Measurements from ENCODE around the gene SHISAL1.

The SHISAL1 gene

DNA sequence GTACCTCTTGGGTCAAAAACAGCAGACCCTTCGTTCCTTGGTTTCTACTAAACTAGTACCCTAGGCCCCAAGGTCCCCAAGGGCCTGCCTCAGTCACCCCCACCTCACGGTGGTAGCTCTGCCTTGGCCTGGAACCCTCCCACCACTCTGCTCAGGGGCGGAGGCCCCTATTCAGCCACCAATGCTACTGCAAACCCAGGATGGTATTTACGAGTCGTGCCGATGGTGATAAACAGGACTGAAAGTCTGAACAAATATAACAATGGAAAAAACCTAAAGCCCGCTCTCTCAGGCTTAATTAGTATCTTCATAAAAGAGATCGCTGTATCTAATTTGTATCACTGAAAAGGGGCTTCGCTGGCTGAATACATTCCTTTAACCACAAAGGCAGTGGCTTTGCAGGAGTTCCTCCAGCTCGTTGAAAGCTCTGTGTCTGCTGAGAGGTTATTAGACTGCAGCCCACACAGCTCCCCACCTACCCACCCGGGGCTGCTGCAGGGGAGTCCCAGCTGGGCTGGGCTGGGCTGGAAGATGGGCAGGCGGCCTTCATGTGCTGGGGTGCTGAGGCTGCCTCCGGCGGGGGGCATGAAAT lies 15.2 kb downstream of the SHISAL1 start:
- no peak for TF ChIP-seq GABPA (IDR thresholded peaks at IDR 0.05; ENCODE audit: low read depth)
- no peak for TF ChIP-seq POLR2AphosphoS5 (IDR thresholded peaks at IDR 0.05; ENCODE audit: low read depth)
- TF ChIP-seq, protein P1, sequence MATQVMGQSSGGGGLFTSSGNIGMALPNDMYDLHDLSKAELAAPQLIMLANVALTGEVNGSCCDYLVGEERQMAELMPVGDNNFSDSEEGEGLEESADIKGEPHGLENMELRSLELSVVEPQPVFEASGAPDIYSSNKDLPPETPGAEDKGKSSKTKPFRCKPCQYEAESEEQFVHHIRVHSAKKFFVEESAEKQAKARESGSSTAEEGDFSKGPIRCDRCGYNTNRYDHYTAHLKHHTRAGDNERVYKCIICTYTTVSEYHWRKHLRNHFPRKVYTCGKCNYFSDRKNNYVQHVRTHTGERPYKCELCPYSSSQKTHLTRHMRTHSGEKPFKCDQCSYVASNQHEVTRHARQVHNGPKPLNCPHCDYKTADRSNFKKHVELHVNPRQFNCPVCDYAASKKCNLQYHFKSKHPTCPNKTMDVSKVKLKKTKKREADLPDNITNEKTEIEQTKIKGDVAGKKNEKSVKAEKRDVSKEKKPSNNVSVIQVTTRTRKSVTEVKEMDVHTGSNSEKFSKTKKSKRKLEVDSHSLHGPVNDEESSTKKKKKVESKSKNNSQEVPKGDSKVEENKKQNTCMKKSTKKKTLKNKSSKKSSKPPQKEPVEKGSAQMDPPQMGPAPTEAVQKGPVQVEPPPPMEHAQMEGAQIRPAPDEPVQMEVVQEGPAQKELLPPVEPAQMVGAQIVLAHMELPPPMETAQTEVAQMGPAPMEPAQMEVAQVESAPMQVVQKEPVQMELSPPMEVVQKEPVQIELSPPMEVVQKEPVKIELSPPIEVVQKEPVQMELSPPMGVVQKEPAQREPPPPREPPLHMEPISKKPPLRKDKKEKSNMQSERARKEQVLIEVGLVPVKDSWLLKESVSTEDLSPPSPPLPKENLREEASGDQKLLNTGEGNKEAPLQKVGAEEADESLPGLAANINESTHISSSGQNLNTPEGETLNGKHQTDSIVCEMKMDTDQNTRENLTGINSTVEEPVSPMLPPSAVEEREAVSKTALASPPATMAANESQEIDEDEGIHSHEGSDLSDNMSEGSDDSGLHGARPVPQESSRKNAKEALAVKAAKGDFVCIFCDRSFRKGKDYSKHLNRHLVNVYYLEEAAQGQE (IDR thresholded peaks at IDR 0.05; ENCODE audit: insufficient replicate concordance, low read depth): no peak
- TF ChIP-seq SPI1 (IDR thresholded peaks at IDR 0.05; ENCODE audit: borderline replicate concordance, low read depth): no peak
- TF ChIP-seq, protein P2, sequence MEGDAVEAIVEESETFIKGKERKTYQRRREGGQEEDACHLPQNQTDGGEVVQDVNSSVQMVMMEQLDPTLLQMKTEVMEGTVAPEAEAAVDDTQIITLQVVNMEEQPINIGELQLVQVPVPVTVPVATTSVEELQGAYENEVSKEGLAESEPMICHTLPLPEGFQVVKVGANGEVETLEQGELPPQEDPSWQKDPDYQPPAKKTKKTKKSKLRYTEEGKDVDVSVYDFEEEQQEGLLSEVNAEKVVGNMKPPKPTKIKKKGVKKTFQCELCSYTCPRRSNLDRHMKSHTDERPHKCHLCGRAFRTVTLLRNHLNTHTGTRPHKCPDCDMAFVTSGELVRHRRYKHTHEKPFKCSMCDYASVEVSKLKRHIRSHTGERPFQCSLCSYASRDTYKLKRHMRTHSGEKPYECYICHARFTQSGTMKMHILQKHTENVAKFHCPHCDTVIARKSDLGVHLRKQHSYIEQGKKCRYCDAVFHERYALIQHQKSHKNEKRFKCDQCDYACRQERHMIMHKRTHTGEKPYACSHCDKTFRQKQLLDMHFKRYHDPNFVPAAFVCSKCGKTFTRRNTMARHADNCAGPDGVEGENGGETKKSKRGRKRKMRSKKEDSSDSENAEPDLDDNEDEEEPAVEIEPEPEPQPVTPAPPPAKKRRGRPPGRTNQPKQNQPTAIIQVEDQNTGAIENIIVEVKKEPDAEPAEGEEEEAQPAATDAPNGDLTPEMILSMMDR (IDR thresholded peaks at IDR 0.05; ENCODE audit: insufficient read depth, low read length): no peak
- Histone ChIP-seq H3K4me3 (replicated peaks; ENCODE audit: insufficient read depth, low read length) (no peak overlapping the region), H3K27ac (replicated peaks) (no peak overlapping the region), H3K27me3 (ENCODE audit: insufficient read depth, poor library complexity, severe bottlenecking) (peaks cover 2% of the 10 kb centered on the region)
- DNase-seq (ENCODE audit: low read depth in 1 of 2, low spot score in 1 of 2): no peak

DNA sequence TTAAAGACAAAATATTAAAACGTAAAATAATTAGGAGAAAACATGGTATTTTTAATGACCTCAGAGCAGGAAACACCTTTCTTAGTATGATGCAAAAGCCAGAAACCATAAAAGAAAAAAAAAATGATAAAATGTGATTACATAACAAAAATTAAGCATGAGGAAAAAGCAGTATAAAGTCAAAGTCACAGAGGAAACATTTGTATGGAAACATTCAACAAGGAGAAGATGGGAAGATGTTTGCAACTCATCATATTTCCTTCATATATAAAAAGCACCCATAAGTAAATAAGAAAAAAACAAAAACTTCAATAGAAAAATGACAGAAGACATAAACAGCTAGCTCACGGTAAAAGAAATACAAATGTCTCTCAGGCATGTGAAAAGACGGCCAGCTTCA lies 17.3 kb downstream of the SHISAL1 start:
- H3K27me3 ChIP-seq (ENCODE audit: insufficient read depth, poor library complexity, severe bottlenecking): peaks cover 2% of the 10 kb centered on the region
- H3K27ac ChIP-seq (replicated peaks): no peak overlapping the region
- TF ChIP-seq, protein P2 (IDR thresholded peaks at IDR 0.05; ENCODE audit: insufficient read depth, low read length): no peak
- TF ChIP-seq POLR2AphosphoS5 (IDR thresholded peaks at IDR 0.05; ENCODE audit: low read depth): no peak
- TF ChIP-seq GABPA (IDR thresholded peaks at IDR 0.05; ENCODE audit: low read depth): no peak
- TF ChIP-seq, protein P1 (IDR thresholded peaks at IDR 0.05; ENCODE audit: insufficient replicate concordance, low read depth): no peak
- TF ChIP-seq SPI1 (IDR thresholded peaks at IDR 0.05; ENCODE audit: borderline replicate concordance, low read depth): no peak
- no peak overlapping the region for H3K4me3 ChIP-seq (replicated peaks; ENCODE audit: insufficient read depth, low read length)
- no peak for DNase-seq (ENCODE audit: low read depth in 1 of 2, low spot score in 1 of 2)

DNA sequence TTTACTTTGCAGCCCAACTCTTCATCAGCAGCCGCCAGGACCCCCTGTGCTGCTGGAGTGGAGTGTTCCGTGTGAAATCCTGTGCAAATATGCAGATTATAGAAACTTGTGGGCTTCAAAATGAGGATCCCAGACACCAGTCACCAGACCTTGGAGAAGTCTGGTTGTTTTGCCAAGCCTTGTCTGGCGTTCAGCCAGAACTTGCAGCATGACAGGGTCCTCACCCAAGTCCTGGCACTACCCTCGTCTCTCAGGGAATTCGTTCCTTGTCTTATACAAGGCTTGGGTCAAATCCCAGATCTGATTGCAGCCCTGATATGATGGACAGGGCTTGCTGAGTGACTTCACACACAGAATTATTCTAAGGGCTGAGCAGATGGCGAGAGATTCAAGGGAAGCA lies 18.9 kb downstream of the SHISAL1 start:
- TF ChIP-seq POLR2AphosphoS5 (IDR thresholded peaks at IDR 0.05; ENCODE audit: low read depth) (no peak), SPI1 (IDR thresholded peaks at IDR 0.05; ENCODE audit: borderline replicate concordance, low read depth) (no peak), GABPA (IDR thresholded peaks at IDR 0.05; ENCODE audit: low read depth) (no peak)
- TF ChIP-seq, protein P1 (IDR thresholded peaks at IDR 0.05; ENCODE audit: insufficient replicate concordance, low read depth): no peak
- TF ChIP-seq, protein P2 (IDR thresholded peaks at IDR 0.05; ENCODE audit: insufficient read depth, low read length): no peak
- H3K27ac ChIP-seq (replicated peaks): no peak overlapping the region
- no peak for DNase-seq (ENCODE audit: low read depth in 1 of 2, low spot score in 1 of 2)
- H3K27me3 ChIP-seq (ENCODE audit: insufficient read depth, poor library complexity, severe bottlenecking): peaks cover 2% of the 10 kb centered on the region
- no peak overlapping the region for H3K4me3 ChIP-seq (replicated peaks; ENCODE audit: insufficient read depth, low read length)

Measured in HL-60 (cell line).